ENCODE data around the gene NEDD8. TPM values are rescaled to one million over a fixed set of nuclear protein-coding genes. Genes with fewer than 3 reads are reported as not detected.
A peak's percentile ranks its signal among the peaks of the same experiment; 100 is the strongest.
"Not testable (repeated sequence)": the region's sequence is repeated elsewhere in the genome, so short reads cannot be mapped to it uniquely, and the experiment has no call there.

Gene NEDD8
- total RNA-seq, 1 donor: 136 TPM

GRCh38 chr14:24204163-24205146 is 27.7 kb downstream of the NEDD8 start:
- H3K4me3 ChIP-seq (ENCODE audit: low read depth, low read length): no peak overlapping the region
- no peak for DNase-seq (ENCODE audit: low read depth)
- TF ChIP-seq CTCF (IDR thresholded peaks at IDR 0.05; ENCODE audit: insufficient read depth, low read length): no peak

GRCh38 chr14:24203249-24203886 is 28.8 kb downstream of the NEDD8 start:
- not testable (repeated sequence) for H3K4me3 ChIP-seq (ENCODE audit: low read depth, low read length); DNase-seq (ENCODE audit: low read depth)

DNA sequence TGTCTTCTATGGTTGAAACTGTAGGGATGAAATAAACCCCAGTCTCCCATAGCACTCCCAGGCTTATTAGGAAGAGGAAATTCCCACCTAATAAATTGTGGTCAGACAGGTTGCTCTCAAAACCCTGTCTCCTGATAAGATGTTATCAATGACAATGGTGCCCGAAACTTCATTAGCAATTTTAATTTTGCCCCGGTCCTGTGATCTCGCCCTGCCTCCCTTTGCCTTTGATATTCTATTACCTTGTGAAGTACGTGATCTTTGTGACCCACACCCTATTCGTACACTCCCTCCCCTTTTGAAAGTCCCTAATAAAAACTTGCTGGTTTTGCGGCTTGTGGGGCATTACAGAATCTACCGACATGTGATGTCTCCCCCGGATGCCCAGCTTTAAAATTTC is 29.6 kb downstream of the NEDD8 start:
- DNase-seq (ENCODE audit: low read depth); H3K4me3 ChIP-seq (ENCODE audit: low read depth, low read length): not testable (repeated sequence)

- TF ChIP-seq CTCF (IDR thresholded peaks at IDR 0.05; ENCODE audit: insufficient read depth, low read length): no peak
- DNase-seq (ENCODE audit: low read depth): no peak
- no peak overlapping the region for H3K4me3 ChIP-seq (ENCODE audit: low read depth, low read length)
Measured at GRCh38 chr14:24198814-24199524, 33.2 kb downstream of the NEDD8 start.

- TF ChIP-seq CTCF (IDR thresholded peaks at IDR 0.05; ENCODE audit: insufficient read depth, low read length): no peak
- no peak overlapping the region for H3K4me3 ChIP-seq (ENCODE audit: low read depth, low read length)
- no peak for DNase-seq (ENCODE audit: low read depth)
Measured at GRCh38 chr14:24197056-24197450, 35.1 kb downstream of the NEDD8 start.

DNA sequence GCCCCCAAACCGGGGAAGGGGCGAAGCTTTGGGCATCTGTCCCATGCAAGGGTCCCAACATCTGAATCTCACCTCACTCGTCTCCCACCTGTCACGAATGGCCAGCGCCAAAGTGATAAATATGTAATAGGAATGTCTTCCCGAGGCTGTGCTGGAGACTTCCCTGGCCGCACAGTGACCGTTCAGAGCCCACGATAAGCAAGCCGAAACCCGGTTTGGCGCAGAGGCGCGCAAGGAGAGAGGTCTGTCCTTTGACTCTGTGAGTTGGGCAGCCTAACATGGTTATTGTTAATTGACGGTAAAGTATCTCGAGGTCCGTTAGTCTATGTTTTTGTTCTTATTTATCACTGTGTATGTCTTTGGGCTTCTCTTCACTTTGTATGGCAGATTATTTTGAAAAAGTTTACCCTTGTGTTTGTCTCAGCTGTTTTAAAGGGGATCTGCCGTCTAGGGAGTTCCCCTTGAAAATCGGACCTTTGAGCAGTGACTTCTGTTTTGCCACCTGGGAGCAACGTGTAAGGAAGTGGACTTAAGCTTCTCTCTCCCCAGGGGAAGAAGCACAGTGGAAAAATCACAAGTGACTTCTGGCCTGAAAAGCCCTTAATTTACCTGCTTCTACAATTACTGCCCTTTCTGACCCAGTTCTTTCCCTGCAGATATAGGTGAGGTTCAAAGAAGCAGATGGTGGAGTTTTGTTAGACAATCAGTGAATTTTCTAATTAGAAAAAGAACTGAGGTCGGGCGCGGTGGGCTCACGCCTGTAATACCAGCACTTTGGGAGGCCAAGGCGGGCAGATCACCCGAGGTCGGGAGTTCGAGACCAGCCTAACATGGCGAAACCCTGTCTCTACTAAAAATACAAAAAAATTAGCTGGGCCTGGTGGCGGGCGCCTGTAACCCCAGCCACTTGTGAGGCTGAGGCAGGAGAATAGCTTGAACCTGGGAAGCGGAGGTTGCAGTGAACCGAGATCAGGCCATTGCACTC is 35.8 kb downstream of the NEDD8 start:
- no peak for TF ChIP-seq CTCF (IDR thresholded peaks at IDR 0.05; ENCODE audit: insufficient read depth, low read length)
- peak; percentile 29 for DNase-seq (ENCODE audit: low read depth)
- peak overlapping the region; percentile 91 for H3K4me3 ChIP-seq (ENCODE audit: low read depth, low read length)
